Stimulated activated CD8-positive, alpha-beta memory T cell treated with anti-CD3 and anti-CD28 coated beads, Interleukin-12 subunit alpha, Interleukin-12 subunit beta, amount 100 ng/mL, for 24 hours (primary cell): ENCODE measurements around the gene UBE2G2.
"Not testable (repeated sequence)": the region's sequence is repeated elsewhere in the genome, so short reads cannot be mapped to it uniquely, and the experiment has no call there.

Experiments
- DNase-seq: peaks from one replicate; pipeline ENCODE4 v3.0.0-alpha.2; 2020; ENCODE audit errors: extremely low read depth

UBE2G2 gene

DNA sequence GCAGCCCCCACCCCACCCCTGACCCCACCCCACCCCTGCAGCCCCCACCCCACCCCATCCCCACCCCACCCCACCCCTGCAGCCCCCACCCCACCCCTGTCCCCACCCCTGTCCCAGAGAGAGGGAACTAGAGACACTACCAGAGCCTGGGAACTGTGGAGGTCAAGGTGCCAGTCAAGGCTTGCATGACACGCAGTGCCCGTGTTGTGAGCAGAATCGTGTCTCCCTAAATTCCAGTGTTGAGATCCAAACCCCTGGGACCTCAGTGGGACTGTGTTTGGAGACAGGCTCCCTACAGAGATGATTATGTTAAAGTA is 34.7 kb upstream of the UBE2G2 start:
- DNase-seq, result no peak

DNA sequence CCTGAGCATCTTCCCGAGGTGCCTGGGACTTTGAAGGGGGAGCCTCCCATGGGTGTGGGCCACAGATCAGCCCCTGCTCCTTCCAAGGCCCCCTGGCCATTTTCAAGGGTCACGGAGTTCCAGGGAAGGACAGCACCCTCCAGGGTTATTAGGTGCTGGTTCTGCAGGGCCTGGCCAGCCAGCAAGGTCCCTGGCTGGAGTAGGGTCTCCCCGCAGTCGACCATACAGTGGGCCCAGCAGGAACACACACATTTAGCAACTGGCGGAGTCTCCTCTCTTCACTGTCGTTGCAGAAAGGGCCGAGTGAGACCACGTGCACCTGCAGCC is 34.0 kb upstream of the UBE2G2 start:
- DNase-seq, result no peak

DNA sequence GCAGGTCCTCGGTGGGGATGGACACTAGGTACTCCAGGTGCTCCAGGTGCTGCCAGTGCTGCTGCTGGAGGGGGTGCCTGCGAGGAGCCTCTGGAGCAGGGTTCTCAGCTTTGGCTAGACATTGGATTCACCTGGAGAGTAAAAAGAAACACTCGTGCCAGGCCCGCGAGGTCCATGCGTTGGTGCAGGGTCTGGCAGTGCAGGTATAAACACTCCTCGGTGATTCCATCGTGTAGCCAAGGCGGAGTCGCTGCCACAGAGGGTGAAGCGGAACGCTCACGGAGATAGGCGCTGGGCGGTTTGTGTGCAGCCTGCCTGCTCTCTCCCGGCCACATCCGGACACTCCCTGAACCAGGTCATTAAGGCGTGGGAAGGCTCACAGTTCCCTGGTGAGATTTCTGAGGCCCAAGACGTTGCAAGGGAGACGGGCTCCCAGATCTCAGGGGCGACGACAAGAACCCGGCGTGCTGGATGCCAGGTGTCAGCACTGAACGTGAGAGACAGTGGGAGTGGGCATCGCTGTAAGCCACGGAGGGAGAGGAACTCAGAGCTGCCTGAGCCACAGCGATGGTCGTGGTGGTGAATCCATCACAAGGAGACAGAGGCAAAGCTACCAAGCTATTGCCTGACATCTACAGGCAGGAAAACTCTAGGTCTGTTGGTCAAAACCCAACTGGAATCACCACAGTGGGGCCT is 33.5 kb upstream of the UBE2G2 start:
- no peak for DNase-seq

DNA sequence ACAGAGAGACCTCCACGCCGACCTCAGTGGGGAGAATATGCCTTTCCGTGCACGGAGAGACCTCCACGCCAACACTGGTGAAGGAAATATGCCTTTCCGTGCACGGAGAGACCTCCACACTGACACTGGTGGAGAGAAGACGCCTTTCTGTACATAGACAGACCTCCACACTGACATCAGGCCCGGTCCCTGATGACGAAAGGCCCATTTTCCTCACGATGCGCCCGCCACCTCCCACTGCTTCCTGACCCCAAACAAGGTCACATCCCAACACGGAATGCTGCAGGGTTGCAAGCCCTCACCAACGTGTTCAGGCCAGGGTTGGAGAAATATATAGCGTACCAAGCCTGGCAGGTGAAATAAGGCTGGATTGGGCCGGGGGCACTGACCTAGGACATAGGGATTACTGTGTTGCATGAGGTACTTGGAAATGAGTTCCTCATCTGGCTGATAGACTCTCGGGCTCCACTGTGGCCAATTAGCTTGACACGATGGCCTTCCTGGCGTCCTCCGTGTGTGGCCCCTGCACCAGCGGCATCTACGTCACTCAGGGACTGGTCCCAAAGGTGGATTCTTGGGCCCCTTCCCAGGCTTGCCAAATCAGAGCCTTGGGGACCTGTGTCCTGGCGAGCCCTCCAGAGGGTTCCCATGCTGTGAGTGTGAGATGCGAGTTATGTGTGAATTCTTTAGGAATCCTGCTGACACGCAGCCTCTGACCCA is 32.8 kb upstream of the UBE2G2 start:
- DNase-seq, result no peak

DNA sequence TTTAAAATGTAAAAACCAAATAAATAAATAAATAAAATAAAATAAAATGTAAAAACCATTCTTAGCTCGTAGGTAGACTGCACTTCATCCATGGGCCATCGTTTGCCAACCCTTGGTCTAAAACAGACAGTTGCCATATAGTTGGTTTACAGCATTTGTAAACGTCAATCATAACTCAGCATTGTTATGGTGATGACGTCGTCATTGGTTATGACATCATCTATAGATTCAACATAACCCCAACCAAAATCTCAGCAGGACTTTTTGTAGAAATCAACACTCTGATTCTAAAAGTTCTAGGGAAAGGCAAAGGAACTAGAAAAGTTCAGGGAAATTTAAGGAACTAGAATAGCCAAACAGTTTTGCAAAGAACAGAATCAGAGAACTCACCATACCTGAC is 32.0 kb upstream of the UBE2G2 start:
- no peak for DNase-seq

DNA sequence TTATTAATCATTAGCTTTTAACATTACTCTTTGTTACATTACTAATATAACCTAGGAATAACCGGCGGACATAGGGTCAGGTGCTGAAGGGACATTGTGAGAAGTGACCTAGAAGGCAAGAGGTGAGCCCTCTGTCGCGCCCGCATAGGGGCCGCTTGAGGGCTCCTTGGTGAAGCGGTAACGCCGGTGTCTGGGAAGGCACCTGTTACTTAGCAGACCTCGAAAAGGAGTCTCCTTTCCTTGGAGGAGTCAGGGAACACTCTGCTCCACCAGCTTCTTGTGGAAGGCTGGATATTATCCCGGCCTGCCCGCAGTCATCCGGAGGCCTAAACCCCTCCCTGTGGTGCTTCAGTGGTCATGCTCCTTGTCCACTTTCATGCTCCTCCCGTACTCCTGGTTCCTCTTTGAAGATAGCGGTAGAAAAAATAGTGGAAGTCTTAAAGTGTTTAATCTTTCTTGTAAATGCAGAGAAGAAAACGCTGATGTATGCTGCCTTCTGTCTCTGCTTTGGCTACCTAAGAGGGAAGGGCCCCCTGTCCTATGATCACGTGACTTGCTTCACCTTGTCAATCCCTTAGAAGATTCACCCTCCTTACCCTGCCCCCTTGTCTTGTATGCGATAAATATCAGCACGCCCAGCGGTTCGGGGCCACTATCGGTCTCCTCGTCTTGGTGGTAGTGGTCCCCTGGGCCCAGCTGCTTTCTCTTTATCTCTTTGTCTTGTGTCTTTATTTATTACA is 31.1 kb upstream of the UBE2G2 start:
- DNase-seq, result not testable (repeated sequence)

DNA sequence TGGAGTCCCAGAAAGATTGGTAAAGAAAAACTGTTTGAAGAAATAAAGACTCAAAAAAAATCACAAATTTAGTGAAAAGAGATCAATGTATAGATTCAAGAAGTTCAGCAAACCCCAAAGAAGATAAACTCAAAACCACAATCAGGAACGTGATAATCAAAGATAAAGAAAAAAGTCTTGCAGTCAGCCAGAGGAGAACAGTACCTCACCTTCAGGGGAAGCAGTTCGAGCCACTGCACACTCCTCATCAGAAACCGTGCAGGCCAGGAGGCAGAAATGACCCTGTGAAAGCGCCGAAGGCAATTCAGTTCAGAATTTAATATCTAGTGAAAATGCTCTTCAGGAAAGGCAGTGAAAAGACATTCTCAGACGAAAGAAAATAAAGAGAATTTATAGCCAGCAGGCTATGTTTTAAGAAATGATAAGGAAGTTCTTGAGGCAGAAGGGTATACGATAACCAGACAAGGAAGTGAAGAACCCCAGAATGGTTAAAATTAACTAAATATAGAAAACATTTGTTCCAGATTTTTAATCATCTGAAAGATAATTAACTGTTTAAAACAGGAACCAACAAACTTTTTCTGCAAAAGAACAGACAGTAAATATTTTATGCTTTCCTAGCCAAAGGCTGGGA is 29.7 kb upstream of the UBE2G2 start:
- DNase-seq, result no peak

DNA sequence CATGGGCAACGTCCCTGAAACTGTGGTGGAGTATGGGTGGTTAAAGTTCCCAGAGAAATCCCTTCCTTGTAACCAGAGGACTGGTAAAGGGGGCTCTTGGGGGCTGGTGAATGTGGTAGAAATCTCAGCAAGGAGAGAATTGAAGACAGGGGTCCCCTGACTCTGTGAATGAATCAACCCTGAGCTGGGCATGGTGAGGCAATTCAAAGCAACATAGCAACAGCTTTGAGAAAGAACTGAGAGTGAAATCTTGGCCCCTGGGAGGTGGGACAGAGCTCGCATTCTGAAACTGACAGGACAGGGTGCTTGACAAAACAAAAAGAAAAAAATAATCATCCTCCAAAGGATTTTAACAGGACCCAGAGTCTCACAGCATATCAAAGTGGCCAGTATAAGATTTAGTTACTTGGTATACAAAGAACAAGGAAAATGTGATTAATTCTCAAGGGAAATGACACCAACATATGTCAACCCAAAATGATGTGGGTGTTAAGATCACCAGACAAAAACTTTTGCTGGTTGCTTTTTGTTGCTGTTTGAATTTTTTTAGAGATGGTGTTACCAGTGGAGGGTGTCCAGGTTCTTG is 28.0 kb upstream of the UBE2G2 start:
- no peak for DNase-seq

DNA sequence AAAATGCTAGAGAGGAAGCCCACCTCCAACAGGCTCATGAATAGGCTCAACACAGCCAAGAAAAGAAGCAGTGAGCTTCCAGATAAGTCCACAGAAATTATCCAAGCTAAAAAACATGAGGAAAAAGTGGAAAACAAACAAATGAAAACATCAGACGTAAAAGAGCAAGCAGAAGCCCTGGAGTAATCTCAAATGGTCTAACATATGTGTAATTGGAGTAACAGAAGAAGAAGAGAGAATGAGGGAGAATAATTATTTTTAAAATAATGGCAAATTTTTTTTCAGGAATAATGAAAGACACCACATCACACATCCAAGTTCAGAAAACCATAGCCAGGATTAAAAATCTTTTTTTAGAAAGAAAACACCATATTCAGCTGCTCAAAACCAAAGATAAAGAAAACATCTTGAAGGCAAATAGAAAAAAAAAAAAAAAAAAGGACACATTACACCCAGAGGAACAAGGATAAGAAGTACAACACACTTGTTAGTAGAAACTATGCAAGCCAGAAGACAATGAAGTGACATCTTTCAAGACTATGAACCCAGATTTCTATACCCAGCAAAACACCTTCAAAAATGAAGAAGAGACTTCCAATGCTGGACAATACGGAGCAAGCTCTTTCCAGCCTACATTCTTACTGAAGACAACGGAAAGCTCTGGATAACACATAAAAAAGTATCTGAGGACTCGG is 26.9 kb upstream of the UBE2G2 start:
- no peak for DNase-seq

DNA sequence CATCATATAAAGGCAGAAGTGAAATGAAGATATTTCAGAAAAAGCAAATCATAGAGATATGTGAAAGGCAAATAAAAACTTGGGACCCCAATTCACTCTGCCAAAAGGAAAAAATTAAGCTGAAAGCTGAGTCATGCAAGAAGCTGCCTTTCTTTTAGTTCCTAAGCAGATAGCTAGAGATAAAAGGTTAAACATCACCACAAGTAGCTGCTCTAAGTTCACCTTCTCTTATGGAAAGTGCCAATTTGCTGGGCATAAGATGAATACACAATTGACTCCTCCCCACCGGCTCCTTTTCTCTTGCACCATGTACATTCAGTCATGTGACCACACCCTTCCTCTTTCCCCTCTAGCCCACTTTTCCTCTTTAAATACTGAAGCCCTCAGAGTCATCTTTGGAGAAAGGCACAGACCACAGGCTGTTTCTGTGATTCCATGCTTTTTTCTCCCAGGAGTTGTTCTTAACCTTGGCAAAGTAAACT is 21.6 kb upstream of the UBE2G2 start:
- no peak for DNase-seq

DNA sequence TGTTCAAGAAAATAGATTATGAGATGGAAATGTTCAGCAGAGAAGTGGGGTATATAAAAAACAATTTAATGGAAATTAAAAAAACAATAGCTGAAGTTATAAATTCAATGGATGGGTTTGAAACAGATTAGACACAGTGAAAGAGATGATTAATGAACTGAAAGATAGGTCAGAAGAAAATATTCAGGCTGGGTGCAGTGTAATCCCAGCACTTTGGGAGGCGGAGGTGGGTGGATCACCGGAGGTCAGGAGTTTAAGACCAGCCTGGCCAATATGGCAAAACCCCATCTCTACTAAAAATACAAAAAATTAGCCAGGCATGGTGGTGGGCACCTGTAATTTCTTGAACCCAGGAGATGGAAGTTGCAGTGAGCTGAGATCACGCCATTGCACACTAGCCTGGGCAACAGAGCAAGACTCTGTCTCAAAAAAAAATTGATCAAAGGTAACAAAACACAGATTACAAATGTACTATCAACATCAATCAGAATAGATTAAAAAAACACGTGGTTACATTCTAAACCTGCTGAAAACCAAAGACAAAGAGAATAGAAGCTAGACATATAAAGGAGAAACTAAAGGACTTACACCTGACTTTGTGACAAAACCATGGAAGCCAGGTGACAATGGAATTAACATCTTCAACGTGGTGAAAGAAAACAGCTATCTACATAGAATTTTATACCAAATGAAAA is 21.0 kb upstream of the UBE2G2 start:
- no peak for DNase-seq

DNA sequence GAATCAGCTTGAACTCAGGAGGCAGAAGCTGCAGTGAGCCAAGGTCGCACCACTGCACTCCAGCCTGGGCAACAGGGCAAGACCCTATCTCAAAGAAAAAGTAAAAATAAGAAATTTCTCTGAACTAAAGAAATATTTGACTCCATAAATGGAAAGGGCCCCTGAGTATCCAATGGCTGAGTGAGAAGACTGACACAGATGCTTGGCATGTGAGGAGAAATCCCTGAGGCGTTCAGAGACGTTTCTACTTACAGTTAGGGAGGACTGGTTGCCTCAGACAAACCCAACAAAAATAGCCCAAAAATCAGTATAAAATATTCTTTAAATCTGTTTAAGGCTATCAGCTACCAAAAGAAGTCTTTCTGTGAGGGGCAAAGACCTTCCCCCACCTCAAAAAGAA is 19.2 kb upstream of the UBE2G2 start:
- no peak for DNase-seq

DNA sequence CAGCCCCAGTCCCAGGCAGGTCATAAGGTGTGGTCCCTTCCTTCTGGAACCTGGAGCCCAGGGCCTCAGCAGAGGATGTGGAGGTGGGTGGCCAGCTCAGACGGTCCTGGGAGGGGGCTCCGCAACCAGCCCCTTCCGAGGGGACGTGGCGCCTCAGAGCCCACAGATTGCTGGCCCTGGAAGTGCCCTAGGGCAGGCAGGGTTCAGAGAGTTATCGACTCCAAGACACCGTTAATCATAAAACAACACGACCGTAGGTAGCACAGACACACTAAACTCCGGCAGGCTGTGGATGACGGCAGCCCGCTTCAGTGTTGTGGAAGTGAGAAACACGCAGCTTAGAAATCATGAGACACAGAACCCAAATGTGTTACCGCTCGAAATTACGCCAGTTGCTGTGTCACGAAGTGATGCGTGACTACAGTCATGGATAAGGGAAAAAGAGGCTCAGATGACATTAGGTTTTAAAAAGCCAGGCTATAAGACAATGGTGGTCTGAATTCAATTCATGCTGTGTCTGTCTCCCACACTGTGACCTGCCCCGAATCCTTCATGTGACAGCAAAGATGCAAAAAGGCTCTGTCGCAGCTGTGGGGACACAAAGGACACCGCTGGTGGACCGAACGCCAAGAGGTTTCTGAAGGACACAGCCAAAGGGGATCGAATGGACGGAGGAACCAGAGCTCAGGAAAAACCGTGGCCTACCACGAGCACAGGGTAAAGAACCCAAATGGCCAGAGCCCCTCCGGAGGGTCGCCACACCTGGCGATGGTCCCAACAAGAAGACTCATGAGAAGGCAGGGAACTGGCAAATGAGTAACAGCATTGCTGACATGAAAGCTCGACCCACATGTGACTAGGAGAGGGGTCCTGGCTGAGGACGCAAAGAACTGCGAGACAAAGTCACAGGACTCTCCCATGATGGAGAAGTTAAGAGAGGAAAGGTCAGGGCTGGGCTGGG is 17.9 kb upstream of the UBE2G2 start:
- DNase-seq, result no peak

DNA sequence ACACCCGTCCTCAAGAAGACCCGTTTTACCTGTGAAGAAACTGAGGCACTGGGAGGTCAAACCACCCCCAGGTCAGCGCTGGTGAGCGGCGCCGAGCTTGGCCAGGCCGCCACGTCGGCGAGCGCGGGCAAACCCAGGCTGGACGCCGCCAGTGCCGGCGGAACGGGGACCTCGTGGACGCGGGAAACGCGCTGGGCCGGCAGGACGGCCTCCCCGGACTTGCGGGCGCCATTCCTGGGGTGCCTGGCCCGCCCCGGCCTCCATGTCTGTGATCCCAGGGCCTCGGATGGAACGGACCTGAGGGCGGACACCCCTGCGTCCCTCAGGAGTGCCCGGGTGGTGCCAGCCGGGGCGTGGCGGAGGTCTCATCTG is 17.0 kb upstream of the UBE2G2 start:
- no peak for DNase-seq

DNA sequence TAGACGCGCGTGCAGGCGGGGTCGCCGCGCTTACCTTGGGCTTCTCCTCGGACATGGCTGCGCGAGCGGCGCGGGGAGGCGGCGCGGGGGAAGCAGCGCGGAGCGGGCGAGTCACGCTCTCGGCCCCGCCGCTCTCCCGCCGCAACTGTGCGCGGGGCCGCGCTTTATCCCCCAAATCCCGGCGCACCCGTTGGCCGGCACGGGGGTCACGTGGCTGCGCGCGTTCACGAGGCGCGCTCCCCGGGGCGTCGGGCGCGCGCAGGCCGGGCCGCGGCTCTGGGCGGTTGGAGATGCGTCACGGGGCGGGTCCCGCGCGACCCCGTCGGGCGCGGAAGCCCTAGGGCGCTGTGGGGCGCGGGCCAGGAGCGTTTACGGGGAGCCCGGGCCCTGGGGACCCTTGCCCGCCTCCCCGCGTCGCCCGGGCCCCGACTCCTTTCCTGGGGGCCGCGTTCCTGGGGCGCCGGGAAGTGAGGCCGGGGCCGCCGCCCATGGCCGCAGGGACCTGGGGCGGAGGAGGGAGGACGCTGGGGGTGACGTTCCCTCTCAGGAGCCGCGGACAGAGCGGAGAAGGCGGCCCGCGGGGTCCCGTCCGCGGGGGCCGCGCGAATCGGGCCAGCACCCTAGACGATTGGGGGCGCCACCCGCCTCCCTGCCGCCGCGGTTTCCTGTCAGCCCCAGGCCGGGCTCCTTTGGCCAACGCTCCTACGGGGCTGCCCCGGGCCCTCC is 16.5 kb upstream of the UBE2G2 start, which contains the start of gene SUMO3:
Gene SUMO3 (minus strand): TSS at position 149 of the 726 bp plus-strand sequence. CDS start 94 bp downstream, at position 55.
- DNase-seq, result peak; percentile 53

DNA sequence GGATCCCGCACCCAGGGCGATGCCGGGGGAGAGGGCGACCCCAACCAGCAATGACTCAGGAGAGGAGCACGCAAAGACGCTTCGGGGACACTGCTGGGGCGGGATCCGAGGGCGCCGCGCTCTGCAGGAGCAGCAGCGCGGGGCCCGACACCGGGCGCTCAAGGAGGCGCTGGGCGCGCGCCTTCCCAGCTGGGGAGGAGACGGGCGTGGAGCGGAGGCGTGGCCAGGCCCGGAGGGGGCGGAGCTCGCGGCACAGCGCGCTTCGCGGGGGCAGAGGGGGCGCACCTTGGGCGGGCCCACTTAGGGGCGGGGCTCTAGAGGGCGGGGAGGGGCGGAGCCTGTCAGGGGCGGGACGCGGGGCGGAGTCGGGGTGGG is 15.9 kb upstream of the UBE2G2 start:
- peak; percentile 72 for DNase-seq

DNA sequence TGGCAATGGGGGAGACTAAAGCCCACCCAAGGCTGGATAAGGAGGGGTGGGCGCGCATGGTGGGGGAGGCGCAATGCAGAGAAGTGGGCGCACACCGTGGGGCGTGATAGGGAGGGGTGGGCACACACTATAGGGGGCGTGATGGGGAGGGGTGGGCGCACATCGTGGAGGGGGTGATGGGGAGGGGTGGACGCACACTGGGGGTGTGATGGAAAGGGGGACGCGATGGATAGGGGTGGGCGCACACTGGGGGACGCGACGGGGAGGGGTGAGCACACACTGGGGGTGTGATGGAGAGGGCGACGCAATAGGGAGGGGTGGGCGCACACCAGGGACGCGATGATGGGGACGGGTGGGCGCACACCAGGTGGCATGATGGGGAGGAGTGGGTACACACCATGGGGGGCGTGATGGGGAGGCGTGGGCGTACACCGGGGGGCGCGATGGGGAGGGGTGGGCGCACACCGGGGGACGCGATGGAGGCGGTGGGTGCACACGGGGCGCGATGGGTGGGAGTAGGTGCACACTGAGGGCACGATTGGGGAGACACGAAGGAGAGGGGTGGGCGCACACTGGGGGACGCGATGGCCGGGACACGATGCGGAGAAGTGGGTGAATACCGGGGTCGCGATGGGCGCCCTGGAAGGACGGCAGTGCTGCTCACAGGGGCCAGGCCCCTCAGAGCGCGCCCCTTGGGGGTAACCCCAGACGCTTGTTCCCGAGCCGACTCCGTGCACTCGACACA is 15.3 kb upstream of the UBE2G2 start:
- DNase-seq, result no peak

DNA sequence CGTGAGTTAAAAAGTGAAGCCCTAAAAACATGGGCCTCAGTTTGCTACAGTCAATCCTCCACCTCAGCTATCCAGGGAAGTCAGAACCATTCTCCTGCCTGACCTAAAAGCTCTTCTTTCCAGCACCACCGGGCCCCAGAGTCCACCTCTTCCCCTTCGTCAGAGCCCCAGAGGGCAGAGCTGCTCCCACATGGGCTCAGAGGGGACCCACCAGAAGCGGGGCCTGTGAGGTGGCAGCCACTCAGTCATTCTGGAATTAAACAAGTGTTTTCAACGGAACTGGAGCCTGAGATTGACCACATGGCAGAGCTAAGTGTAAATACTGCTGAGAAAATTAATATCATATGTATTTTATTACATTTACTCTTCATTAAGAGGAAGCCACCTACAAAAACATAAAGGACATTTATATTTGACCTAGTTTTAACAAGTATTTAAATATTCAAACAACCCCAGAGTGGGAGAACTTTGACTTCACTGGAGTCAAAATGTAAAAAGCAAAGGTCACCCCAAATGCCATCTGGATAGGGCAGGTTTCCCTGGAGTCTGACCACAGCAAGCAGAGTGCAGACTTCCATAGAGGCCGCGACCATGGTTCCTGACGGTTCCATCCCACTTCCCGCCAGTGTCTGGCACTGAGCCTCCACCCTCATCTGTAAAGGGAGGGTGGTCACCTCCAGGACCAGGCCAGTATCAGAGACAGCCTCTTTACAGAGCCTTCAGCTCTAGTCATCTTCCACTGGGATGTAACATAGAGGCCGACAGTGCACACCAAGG is 14.4 kb upstream of the UBE2G2 start:
- no peak for DNase-seq
